ENCODE measurements around the gene XYLT2. TPM values are rescaled to one million over a fixed set of nuclear protein-coding genes. Genes with fewer than 3 reads are reported as not detected.

Gene XYLT2
- total and polyA plus RNA-seq, 2 experiments from 2014 or later, result 48.8 to 80.0 TPM

GRCh38 chr17:50337956-50338355 is 8.0 kb upstream of the XYLT2 start:
- DNase-seq (ENCODE audit: low read depth in 1 of 2, low spot score in 1 of 2), result no peak

GRCh38 chr17:50338645-50339044 is 7.3 kb upstream of the XYLT2 start:
- H3K4me3 ChIP-seq, result no peak overlapping the region
- H3K27me3 ChIP-seq, result no peaks in the 10 kb centered on the region
- no peak for TF ChIP-seq CTCF (IDR thresholded peaks at IDR 0.05; ENCODE audit: low read depth, low read length)
- no peaks in the 10 kb centered on the region for H3K36me3 ChIP-seq
- H3K9me3 ChIP-seq (ENCODE audit: low read depth), result no peaks in the 10 kb centered on the region
- H3K27ac ChIP-seq, result no peak overlapping the region
- no peak for DNase-seq (ENCODE audit: low read depth in 1 of 2, low spot score in 1 of 2)
- no peaks in the 10 kb centered on the region for H3K4me1 ChIP-seq (ENCODE audit: low read depth)

More at GRCh38 chr17:50337956-50338355, 8.0 kb upstream of the XYLT2 start:
- H3K36me3 ChIP-seq, result no peaks in the 10 kb centered on the region
- H3K27ac ChIP-seq, result no peak overlapping the region
- TF ChIP-seq CTCF (IDR thresholded peaks at IDR 0.05; ENCODE audit: low read depth, low read length), result no peak
- H3K4me1 ChIP-seq (ENCODE audit: low read depth), result no peaks in the 10 kb centered on the region
- H3K9me3 ChIP-seq (ENCODE audit: low read depth), result no peaks in the 10 kb centered on the region
- H3K4me3 ChIP-seq, result no peak overlapping the region
- H3K27me3 ChIP-seq, result no peaks in the 10 kb centered on the region

GRCh38 chr17:50339381-50339780 is 6.5 kb upstream of the XYLT2 start:
- TF ChIP-seq CTCF (IDR thresholded peaks at IDR 0.05; ENCODE audit: low read depth, low read length), result no peak
- H3K36me3 ChIP-seq, result no peaks in the 10 kb centered on the region
- no peaks in the 10 kb centered on the region for H3K9me3 ChIP-seq (ENCODE audit: low read depth)
- H3K4me3 ChIP-seq, result no peak overlapping the region
- no peaks in the 10 kb centered on the region for H3K4me1 ChIP-seq (ENCODE audit: low read depth)
- peak in 1 of 2 donors; percentile 32 for DNase-seq (ENCODE audit: low read depth in 1 of 2, low spot score in 1 of 2)
- no peak overlapping the region for H3K27ac ChIP-seq
- no peaks in the 10 kb centered on the region for H3K27me3 ChIP-seq

GRCh38 chr17:50344731-50345365 is 1.1 kb upstream of the XYLT2 start:
- TF ChIP-seq CTCF (IDR thresholded peaks at IDR 0.05; ENCODE audit: low read depth, low read length), result no peak
- Histone ChIP-seq H3K4me3 (no peak overlapping the region), H3K27ac (no peak overlapping the region), H3K4me1 (ENCODE audit: low read depth) (peaks cover 8% of the 10 kb centered on the region), H3K9me3 (ENCODE audit: low read depth) (no peaks in the 10 kb centered on the region), H3K27me3 (no peaks in the 10 kb centered on the region), H3K36me3 (no peaks in the 10 kb centered on the region)
- no peak for DNase-seq (ENCODE audit: low read depth in 1 of 2, low spot score in 1 of 2)

- TF ChIP-seq CTCF (IDR thresholded peaks at IDR 0.05; ENCODE audit: low read depth, low read length), result no peak
- H3K36me3 ChIP-seq, result no peaks in the 10 kb centered on the region
- peaks cover 8% of the 10 kb centered on the region for H3K4me1 ChIP-seq (ENCODE audit: low read depth)
- DNase-seq (ENCODE audit: low read depth in 1 of 2, low spot score in 1 of 2), result peak; percentile 19 to 59
- peak overlapping the region; percentile 57 for H3K27ac ChIP-seq
- H3K9me3 ChIP-seq (ENCODE audit: low read depth), result no peaks in the 10 kb centered on the region
- H3K27me3 ChIP-seq, result no peaks in the 10 kb centered on the region
- H3K4me3 ChIP-seq, result peak overlapping the region; percentile 86
These were observed 589 bp downstream of the XYLT2 start for GRCh38 chr17:50346313-50347116.
